Subcutaneous adipose tissue (tissue), 4 donors: ENCODE results near the gene TGM6. TPM values are rescaled to one million over a fixed set of nuclear protein-coding genes. Genes with fewer than 3 reads are reported as not detected.

ENCODE experiments used
- CTCF ChIP-seq: fragments of 450-650 bp; IDR thresholded peaks from one replicate; pipeline ENCODE4 v1.5.1; 2016; ENCODE audit warnings: low read depth, mild to moderate bottlenecking, control low read depth, antibody characterized with exemption, moderate library complexity
- small RNA-seq: library from RNA; depleted of rRNA; stranded (forward); fragments of <200 nt; gene quantifications from one replicate; pipeline ENCODE3, GENCODE V24; 2016
- total RNA-seq, 4 donors: library from RNA; depleted of rRNA; stranded (reverse); fragments of >200 nt; gene quantifications; one replicate each; pipeline ENCODE4 v1.1.0, GENCODE V29; 2016

Gene TGM6
- total RNA-seq, 4 donors from 2014 or later = not detected

GRCh38 chr20:2473516-2473915, 92.8 kb downstream of the TGM6 start:
- no peak for TF ChIP-seq CTCF

GRCh38 chr20:2475850-2476741, 95.4 kb downstream of the TGM6 start:
- TF ChIP-seq CTCF = no peak

GRCh38 chr20:2476742-2477615, 96.3 kb downstream of the TGM6 start:
- no peak for TF ChIP-seq CTCF

- TF ChIP-seq CTCF = no peak
These were observed 99.7 kb downstream of the TGM6 start for GRCh38 chr20:2480381-2480780.

Small RNA genes lying within 50 kb of the gene (small RNA-seq; reads per million reads assigned to genes)
- 0.49 reads per million for gene RF00019

Other genes with a start within 250 kb of the TGM6 start
- gene TGM3, start 84.9 kb upstream of the TGM6 start, total RNA-seq = under 1 TPM in 1 of 4 donors, not detected in 3; 0.19 TPM
- 100 to 1,000 TPM; 101 to 119 (median 116) TPM for gene SNRPB, start 89.9 kb downstream of the TGM6 start, total RNA-seq
- 10 to 100 TPM in 3 of 4 donors, 1 to 10 TPM in 1; 8.9 to 13.9 (median 10.2) TPM for gene ZNF343, start 128.0 kb downstream of the TGM6 start, total RNA-seq
- gene TMC2, start 155.7 kb downstream of the TGM6 start, total RNA-seq = 1 to 10 TPM in 2 of 4 donors, under 1 TPM in 2; 0.68 to 1.5 (median 1.1) TPM